Measurements from ENCODE around the gene ATF7IP.
"Not testable (repeated sequence)": the region's sequence is repeated elsewhere in the genome, so short reads cannot be mapped to it uniquely, and the experiment has no call there.

ATF7IP gene

DNA sequence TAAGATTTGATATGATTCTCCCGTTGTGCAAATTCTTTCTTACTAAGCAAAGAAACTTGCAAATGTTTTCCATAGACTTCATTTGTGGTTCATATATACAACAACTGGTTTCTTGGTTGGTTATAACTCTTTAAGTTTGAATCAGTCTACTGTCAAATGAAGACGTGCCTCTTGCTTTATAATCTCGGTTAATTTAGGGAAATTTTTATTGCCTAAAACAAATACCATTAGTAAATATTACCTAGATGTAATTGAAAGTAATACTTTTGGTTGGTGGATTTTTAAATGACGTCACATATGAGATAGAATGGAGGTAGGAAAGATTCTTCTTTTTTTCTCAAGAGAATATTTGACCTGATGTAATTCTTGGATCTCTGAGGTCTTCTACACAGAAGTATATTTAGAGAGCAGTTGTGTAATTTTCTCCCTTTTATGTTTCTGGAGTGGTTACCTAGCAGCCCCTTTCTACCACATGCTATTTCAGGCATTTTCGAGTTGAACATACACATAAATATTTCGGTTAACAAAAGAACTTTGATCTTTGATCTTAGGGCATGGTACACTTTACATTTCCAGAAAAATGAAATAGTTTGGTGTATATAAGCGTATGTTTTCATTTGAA is 1.7 kb downstream of the ATF7IP start:
- DNase-seq, result no peak

DNA sequence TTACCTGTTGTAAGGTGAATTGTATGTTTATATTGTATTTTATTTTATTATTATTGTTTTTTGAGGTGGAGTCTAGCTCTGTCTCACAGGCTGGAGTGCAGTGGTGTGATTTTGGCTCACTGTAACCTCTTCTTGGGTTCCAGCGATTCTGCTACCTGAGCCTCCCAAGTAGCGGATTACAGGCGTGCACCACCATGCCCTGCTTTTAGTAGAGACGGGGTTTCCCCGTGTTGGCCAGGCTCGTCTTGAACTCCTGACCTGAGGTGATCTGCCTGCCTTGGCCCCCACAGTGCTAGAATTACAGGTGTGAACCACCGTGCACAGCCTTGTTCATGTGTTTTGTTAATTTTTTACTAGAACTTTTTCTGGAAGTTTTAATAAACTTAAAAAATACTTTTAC is 3.8 kb downstream of the ATF7IP start:
- no peak for DNase-seq

DNA sequence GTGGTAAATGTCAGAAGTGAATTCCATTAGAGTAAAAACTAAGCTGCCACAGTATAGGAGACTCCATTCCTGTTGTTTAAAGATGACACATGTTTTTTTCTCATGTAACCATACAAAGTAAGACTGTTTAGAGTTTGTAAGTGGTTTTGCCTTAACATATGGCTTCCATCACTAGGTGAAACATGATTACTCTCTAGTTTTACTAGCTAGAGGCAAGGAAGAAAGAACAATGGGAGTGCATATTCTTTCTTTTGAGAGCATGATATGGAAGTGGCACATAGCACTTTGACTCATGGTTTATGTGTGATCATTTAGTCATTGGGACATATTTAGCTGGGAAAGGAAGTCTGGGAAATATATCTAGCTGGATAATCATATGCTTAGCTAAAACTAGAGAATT is 7.7 kb downstream of the ATF7IP start:
- no peak for DNase-seq

DNA sequence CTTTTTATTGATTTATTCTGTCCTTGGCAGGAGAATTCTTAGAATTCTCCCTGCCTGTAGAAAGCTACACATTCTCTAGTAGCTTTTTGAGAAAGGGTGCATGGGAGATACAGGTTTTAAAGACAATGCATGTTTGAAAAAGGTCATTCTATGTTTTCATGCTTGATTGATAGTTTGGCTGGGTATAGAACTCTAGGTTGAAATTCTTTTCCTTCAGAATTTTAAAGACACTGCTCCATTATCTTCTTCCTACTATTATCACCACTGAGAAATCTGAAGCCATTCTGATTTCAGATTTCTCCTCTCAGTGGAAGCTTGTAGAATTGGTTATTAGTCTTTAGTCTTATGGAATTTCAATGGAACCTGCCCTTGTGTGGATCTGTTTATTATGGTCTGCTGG is 14.0 kb downstream of the ATF7IP start:
- DNase-seq, result no peak

DNA sequence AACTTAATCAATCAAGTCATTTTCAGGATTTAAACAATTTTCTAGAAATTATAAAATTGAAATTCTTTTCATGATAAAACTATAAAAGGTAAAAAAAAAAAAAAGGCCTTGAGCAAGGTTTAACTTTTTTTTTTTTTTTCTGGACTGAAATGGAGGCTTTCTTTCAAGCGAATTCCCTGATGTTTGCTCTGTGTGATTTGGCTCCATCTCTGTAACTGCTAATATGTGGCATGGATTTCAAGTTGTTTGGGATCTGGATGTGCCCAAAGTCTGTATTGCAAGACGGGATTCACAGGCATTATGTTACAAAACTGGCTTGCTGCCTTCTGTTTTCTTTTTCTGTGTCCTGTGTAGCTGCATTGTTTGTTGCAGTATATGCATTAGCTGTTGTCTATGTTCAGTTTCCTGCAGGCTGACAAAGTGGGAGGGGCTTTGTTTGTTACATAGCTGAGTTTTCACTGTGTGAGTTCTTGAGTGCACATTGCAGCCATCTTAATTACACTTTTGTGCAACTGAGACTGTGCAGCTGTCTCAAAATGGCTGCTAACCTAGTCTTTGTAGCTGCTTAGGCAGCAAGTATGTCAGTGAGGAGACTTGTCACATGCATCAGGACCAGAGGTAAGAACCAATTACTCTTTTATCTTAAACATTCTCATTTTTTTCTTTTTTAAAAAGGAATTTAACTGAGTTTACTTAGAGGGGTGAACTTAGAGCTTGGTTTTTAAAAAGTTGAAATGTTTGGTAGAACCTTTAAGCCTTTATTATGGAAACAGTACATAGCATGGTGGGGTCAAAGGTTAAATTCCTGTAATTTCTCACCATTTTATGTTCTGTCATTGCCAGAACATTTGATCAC is 19.5 kb downstream of the ATF7IP start:
- peak in 32 of 56 donors; percentile 2 to 77 (median 24) for DNase-seq

DNA sequence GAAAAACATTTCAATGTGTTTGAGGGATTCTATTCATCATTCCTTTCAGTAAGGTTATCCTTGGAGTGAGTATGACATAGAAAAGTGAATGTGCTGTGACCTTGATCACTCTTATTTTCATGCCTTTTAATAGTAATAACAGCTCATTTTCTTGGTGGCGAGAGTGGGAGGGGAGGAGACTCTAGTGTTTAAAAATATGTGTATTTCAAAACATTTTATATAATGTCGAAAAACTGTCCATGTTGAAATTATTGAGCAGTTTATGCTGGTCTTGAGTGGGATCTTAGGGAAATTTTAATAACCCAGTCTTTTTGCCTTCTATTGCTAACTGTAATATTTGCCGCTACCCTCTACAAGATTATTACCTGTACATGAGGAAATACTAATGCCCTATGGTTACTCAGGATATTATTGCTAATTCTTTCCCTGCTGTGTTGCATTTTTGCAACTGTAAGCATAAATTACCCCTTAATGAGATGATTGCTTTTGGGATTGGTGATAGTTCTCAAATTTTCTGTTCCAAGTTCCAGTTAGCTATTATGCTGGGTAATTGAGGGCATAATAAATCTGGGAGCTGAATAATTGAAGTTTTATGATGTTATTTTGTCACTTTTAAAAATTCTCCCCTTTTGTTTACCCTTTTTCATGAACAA is 21.9 kb downstream of the ATF7IP start:
- no peak for DNase-seq

DNA sequence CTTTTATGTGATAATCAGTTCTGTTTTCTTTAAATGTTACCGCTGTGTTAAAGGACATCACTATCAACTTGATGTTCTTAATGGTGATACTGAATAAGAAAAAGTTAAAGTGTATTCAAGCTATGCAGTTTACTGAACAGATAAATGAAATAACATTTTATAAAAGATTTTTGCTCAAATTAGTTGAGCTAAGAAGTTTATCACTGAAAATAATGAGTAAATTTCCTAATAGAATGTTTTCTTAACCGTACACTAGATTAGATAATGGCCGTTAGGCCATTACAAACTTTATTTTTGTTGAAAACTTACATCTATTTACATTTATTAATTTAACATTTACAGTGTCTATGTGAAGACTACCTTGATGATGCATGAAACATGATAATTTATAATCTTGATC is 25.0 kb downstream of the ATF7IP start:
- DNase-seq, result no peak

DNA sequence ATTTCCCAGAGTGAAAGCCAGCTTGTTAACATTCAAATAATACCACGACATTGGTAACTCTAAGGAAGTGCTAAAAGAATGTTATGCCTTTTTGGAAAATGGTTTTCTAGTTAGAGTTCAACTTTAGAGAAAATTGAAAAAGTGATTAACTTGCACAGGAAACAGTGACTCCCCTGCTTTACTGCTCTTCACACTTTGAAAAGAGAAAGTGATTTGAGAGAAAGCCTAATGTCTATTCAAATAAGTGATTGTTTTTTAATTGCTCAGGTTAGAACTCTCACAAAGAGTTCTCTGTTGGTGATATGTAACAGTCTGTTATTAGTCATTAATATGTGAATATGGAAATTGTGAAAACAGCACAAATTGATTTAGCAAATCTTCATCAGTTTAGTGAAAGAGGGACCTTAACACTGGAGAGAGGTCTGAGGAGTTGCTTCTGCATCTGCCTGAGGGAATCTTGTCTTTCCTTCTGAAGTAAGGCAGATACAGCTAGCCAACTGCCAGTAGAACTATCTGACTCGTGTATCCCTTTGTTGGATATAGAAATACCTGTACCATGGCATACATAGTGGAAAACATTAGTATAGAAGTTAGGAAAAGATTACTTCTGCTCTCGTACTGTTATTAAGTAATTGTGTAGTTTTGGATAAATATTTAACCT is 25.5 kb downstream of the ATF7IP start:
- DNase-seq, result no peak

DNA sequence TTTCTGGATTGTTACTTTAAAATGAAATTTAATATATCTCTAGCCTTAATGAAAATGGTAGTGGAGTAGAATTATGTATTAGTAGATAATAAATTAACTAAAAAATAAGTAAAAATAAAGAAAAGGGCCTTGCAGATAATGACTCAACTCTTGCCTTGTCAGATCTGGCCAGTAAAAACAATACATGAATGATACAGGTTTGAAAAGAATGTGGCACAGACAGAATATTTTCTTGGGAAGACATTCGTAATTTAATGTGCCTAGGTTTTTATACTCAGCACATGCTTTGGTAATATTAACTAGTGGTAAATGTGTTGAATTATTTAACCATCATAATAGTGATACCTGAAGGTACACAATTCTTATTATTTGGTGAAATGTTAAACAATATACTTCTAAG is 28.3 kb downstream of the ATF7IP start:
- DNase-seq, result no peak

DNA sequence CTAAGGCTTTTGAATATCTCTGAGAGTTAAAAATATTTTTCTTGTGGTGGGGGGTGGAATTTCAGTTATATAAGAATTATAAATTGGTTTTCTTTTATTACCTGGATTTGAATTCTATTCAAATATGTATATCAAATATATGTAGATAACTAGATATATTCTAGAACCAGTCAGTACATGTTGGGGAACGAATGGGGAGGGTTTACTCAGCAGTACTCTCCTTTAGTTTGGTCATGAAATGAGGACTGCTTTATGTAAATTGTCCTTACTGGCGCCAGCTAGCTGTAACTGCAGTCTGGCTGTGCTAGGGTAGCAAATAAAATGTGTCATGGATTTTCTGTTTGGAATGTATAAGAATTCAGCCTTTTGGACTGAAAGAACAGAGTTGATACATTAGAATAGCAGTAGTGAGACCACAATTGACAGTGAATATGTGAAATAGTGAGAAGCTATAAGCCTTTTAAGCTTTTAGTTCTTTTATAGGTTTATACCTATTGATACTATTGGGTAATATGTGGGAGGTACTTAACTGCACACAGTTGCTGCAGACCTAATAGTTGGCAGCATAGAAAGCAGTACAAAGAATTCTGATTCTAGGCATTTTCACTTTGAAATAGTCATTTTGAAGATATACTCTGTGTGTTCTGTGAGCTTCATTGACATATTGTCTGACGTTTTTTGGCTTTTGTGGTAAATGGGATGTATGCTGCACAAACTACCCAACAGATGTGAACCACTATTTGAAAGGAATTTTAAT is 29.0 kb downstream of the ATF7IP start:
- DNase-seq, result peak in 6 of 56 donors; percentile 6 to 26 (median 8)

DNA sequence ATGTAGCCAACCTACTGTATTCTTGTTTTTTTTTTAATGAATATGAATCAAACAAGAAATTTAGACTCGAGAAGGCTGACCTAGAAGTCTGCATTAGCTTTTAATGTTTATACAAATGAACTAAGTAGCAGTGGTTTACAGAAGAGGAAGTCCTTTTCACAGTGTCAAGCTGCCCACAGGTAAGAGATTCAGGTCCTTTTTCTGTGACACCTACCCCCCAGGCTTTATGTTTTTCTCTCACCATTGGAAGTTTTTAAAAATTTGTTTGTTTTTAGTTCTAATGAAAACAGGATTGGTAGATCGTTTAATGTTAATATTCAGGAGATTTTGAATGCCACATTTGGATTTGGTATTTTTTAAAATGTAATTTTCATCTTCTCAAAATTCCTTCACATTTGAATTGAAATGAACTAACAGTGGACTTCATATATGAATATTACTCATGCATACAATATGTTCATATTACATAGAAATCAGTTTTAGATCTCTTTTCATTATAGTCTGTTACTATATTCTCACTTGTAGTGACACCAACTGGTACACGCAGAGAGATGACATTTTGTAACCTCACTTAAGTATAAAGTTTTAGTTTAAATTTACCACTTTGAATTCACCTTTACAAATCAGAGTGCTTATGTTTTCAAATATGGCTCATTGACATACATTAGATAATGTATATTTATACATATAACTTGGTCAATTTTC is 29.7 kb downstream of the ATF7IP start:
- no peak for DNase-seq

DNA sequence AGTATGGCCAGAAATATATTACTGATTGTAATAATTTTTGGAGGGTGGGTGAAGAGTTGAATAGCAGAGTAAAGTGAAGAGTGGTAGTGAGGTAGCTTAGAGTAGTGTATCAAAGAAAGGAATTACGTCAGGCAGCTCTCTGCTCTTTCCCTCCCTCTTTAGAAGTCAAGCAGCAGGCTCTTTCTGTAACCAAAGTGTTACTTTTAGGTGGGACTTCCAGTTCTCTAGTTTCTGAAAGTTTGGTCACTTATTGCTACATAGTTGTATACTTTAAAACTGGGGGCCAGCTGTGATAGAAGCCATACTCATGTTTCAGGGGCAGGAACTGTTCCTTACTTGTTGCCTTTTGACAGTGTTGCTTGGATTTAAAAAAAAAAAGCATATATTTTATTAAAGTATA is 30.6 kb downstream of the ATF7IP start:
- DNase-seq, result no peak

DNA sequence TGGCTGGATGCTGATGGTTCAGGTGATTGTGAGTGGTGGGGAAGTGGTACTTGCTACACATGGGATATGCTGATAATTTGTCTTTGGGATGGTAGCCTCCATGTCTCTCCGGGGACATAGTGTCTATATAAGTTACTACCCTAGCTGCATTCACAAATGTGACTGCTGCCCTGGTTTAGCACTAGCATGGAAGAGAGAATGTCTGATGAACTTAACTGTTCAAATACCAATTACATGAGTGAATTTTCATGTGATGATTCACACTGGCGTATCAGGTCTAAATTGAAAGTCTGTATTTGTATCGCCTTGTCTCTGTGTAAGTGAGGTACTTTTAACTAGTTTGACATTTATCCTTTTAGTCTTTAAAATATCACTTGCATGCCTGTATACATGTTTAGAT is 34.4 kb downstream of the ATF7IP start:
- no peak for DNase-seq

DNA sequence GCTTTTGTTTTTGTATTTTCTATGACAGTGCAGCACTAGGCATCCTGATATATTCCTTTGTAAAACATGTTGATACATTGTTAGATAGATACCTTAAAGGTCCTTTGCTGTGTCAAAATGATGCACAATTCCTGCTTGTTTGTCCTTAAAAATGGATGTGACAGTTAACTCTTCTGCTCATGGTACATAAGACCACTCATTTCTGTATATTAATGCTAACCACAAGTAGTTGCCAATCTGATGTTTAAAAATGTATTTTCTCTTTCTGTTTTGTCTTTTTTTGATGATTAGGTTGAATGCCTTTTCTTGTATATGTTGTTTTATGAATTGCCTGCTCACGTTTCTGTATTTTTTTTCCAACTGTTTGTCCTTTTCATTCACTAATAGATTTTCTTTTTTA is 35.1 kb downstream of the ATF7IP start:
- DNase-seq, result no peak

DNA sequence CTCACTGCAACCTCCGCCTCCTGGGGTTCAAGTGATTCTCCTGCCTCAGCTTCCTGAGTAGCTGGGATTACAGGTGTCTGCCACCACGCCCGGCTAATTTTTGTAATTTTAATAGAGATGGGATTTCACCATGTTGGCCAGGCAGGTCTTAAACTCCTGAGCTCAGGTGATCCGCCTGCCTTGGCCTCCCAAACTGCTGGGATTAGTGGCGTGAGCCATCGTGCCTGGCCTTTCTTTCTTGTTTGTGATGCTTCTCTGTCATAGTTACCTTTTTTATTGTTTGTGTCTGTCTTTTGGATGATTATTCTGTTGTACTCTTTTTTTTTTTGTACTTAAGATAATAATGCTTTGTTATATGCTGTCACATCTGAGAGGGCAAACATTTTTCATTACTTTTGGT is 35.8 kb downstream of the ATF7IP start:
- DNase-seq, result not testable (repeated sequence)

DNA sequence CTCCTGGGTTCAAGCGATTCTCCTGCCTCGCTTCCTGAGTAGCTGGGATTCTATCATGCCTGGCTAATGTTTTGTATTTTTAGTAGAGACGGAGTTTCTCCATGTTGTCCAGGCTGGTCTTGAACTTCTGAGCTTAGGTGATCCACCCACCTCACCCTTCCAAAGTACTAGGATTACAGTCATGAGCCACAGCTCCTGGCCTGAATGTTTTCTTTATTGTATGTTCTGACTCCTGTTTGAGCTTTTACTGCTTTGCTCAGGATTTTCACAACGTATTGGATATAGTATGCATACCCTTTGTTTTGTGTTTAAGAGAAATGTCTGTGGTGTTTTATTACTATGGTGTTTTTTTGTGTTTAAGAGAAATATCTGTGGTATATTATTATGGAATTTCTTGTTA is 37.2 kb downstream of the ATF7IP start:
- no peak for DNase-seq

DNA sequence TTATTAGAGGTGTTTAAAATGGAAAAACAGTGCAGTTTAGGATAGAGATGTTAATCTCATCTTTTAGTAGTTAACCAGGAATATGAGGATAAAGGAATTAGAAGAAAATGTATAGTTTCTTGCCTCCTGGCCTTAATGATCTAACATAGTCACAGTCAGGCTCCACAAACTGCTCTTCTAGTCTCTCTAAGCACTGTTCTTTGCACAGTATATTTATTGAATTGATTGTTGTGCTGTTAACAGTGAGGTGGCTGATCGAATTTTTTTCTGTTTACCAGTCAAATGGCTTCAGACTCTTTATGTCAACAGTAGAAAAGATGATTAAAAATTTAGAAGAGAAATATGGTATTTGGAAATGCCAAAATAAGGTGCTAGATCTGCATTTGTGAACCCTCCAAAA is 37.8 kb downstream of the ATF7IP start:
- no peak for DNase-seq

DNA sequence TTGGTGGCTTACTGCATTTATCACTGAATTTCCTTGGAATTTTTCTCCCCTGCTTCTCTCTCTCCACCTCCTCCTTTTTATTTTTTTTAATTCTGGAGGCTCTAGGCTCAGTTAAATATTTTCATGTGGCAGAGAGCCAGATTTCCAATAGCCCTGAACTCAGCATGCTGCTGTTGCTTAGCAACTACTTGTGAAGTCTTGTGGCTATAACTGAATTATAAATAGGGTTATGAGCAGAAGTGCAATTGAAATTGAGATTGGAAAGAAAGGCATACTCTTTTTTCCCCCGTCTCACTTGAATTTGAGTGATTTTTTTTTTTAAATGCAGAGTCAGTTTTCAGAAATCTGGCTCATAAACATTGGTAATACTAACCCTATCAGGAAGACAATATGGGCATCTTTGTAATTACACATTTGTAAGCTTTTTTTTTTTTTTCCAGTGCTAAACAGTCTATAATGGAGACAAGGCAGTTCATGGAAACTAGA is 38.3 kb downstream of the ATF7IP start:
- DNase-seq, result peak in 1 of 56 donors; percentile 22

DNA sequence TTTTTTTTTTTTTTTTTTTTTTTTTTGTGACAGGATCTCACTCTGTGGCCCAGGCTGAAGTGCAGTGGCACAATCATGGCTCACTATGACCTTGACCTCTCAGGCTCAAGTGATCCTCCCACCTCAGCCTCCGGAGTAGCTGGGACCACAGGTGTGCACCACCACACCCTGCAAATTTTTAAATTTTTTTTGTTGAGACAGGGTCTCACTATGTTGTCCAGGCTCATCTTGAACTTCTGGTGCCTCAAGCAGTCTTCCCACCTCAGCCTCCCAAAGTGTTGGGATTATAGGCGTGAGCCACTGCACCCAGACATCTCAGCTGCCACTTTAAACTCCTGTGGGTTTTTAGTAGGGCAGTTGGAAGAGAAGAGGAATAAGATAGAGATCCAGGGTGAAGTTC is 39.9 kb downstream of the ATF7IP start:
- DNase-seq, result not testable (repeated sequence)

DNA sequence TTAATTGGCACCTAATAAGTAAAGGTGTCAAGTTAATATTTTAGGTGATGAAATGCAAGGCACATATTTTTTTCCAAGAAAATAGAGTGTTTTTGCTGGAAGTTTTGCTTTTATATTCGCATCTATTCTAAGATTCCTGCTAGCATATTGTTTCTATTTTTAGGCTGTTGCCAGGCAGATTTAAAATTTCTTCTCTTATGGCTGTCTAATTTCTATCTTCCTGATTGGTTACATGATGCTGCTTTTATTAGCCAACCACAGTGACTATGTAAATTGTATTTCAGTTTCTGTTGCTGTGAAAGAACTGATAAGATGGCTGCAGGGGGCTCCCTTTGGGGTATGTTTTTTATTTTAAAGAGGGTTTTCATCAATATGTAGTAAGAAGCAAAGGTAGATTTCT is 42.7 kb downstream of the ATF7IP start:
- DNase-seq, result no peak
